Colonic mucosa (tissue), 4 donors: Measurements from ENCODE around the gene SVOP. TPM values are rescaled to one million over a fixed set of nuclear protein-coding genes. Genes with fewer than 3 reads are reported as not detected.

Experiments
- DNase-seq: peaks from one replicate; pipeline ENCODE4 v3.0.0-alpha.2; 2020
- H3K27ac ChIP-seq: fragments of 200-600 bp; one replicate; pipeline ENCODE4 v1.8.0; 2021
- H3K27me3 ChIP-seq: fragments of 200-600 bp; one replicate; pipeline ENCODE4 v1.8.0; 2021
- H3K36me3 ChIP-seq: fragments of 200-600 bp; one replicate; pipeline ENCODE4 v1.8.0; 2021
- H3K4me1 ChIP-seq: fragments of 200-600 bp; one replicate; pipeline ENCODE4 v1.8.0; 2021; ENCODE audit warnings: mild to moderate bottlenecking
- H3K4me3 ChIP-seq: fragments of 200-600 bp; one replicate; pipeline ENCODE4 v1.8.0; 2021
- H3K9ac ChIP-seq, 2 donors: one replicate each; pipeline ENCODE4 v1.7.0; 2013; ENCODE audit warnings: control low read depth in 2 of 2, low read depth in 2 of 2, low read length in 2 of 2
- H3K9me3 ChIP-seq: fragments of 200-600 bp; one replicate; pipeline ENCODE4 v1.8.0; 2021
- CTCF ChIP-seq: fragments of 200-600 bp; IDR thresholded peaks from one replicate; pipeline ENCODE4 v1.8.0; 2022; ENCODE audit warnings: antibody characterized with exemption, mild to moderate bottlenecking
- intact Hi-C: fragments of 100-400 bp; cut with DNase I; formaldehyde crosslinking; loops from one replicate; pipeline ENCODE4 v1.14.1; 2022
- total RNA-seq, 2 donors: library from RNA; stranded (reverse); fragmentation: NEBNext Ultra II Directional in 1 of 2; extraction: Animal tissue kit (Norgen Biotek cat#: 25700) in 1 of 2; gene quantifications; one replicate each; pipeline ENCODE4 v1.2.1, GENCODE V29; 2021
- donor health status: healthy.
- donor health status: DM: no; HTN: no; CAD: no.
- donor health status: DM: no; HTN: no; CAD: no.

The SVOP gene
- total RNA-seq, 2 donors from 2014 or later = 0.15 to 0.50 TPM

- DNase-seq = peak; percentile 66
- no peaks in the 10 kb centered on the region for H3K27me3 ChIP-seq
- intact Hi-C loops = loop anchor here (2.0 to 5.0 kb wide), 2 partner anchors 66 to 208 kb away; partner anchors contain the start of gene ALKBH2
- no peak overlapping the region for H3K9ac ChIP-seq
- no peaks in the 10 kb centered on the region for H3K36me3 ChIP-seq
- H3K4me1 ChIP-seq = no peaks in the 10 kb centered on the region
- H3K9me3 ChIP-seq = no peaks in the 10 kb centered on the region
- H3K4me3 ChIP-seq = no peak overlapping the region
- peak; percentile 70 for TF ChIP-seq CTCF
- no peak overlapping the region for H3K27ac ChIP-seq
Observed at GRCh38 chr12:108884116-108885012, 136.5 kb downstream of the SVOP start.

- DNase-seq = no peak
- Histone ChIP-seq H3K36me3 (no peaks in the 10 kb centered on the region), H3K9me3 (no peaks in the 10 kb centered on the region), H3K27me3 (no peaks in the 10 kb centered on the region), H3K9ac (no peak overlapping the region), H3K4me1 (no peaks in the 10 kb centered on the region), H3K4me3 (no peak overlapping the region), H3K27ac (no peak overlapping the region)
- intact Hi-C loops = loop anchor here (5.0 kb wide), 1 partner anchor 210 kb away; the partner anchor contains the start of gene ALKBH2
- no peak for TF ChIP-seq CTCF
Observed at GRCh38 chr12:108881953-108882352, 138.9 kb downstream of the SVOP start.

- Histone ChIP-seq H3K4me3 (no peak within 1 kb of the TSS), H3K27me3 (no peaks in the 10 kb centered on the region), H3K4me1 (no peaks in the 10 kb centered on the region), H3K27ac (no peak within 1 kb of the TSS), H3K36me3 (no peaks in the 10 kb centered on the region), H3K9me3 (no peaks in the 10 kb centered on the region), H3K9ac (no peak within 1 kb of the TSS)
- TF ChIP-seq CTCF = no peak
- DNase-seq = no peak
- intact Hi-C loops = loop anchor here (5.0 kb wide), 1 partner anchor 213 kb away; the partner anchor contains the start of gene ALKBH2
Observed at GRCh38 chr12:108879615-108880254, 141.1 kb downstream of the SVOP start, which contains the start of gene DAO. Gene DAO (plus strand): TSS chr12:108880092. CDS start chr12:108885007, 4,915 bp downstream.

- no peaks in the 10 kb centered on the region for H3K4me1 ChIP-seq
- no peak for DNase-seq
- H3K27me3 ChIP-seq = no peaks in the 10 kb centered on the region
- no peak for TF ChIP-seq CTCF
- H3K9ac ChIP-seq = no peak overlapping the region
- intact Hi-C loops = no loop called here
- no peak overlapping the region for H3K4me3 ChIP-seq
- H3K9me3 ChIP-seq = no peaks in the 10 kb centered on the region
- no peak overlapping the region for H3K27ac ChIP-seq
- H3K36me3 ChIP-seq = no peaks in the 10 kb centered on the region
Observed at GRCh38 chr12:108876550-108876949, 144.3 kb downstream of the SVOP start.

GRCh38 chr12:108875682-108876361 lies 145.0 kb downstream of the SVOP start:
- Histone ChIP-seq H3K9me3 (no peaks in the 10 kb centered on the region), H3K36me3 (no peaks in the 10 kb centered on the region), H3K4me3 (no peak overlapping the region), H3K9ac (no peak overlapping the region), H3K27ac (no peak overlapping the region), H3K27me3 (no peaks in the 10 kb centered on the region), H3K4me1 (no peaks in the 10 kb centered on the region)
- no peak for DNase-seq
- no peak for TF ChIP-seq CTCF
- intact Hi-C loops = no loop called here
